K562 (cell line): ENCODE data around the gene DPEP1. TPM values are rescaled to one million over a fixed set of nuclear protein-coding genes. Genes with fewer than 3 reads are reported as not detected.

Source experiments
- AFF4 ChIP-seq: sonication (generic); formaldehyde crosslinking; IDR thresholded peaks from 2 replicates; pipeline ENCODE4 v1.8.0; 2023; ENCODE audit warnings: mild to moderate bottlenecking, missing genetic modification reagents
- GATAD2A ChIP-seq: fragments of 450-650 bp; IDR thresholded peaks from 2 replicates; pipeline ENCODE4 v1.6.1; 2017
- HSF4 ChIP-seq: fragments of 250-450 bp; sonication (Bioruptor Pico); IDR thresholded peaks from 2 replicates; pipeline ENCODE4 v2.1.2; 2022; ENCODE audit warnings: mild to moderate bottlenecking, moderate library complexity, borderline replicate concordance
- NFATC3 ChIP-seq: fragments of 450-650 bp; IDR thresholded peaks from 2 replicates; pipeline ENCODE4 v1.6.1; 2017; ENCODE audit warnings: mild to moderate bottlenecking
- NR2C1 ChIP-seq, 2 experiments: fragments of 450-650 bp; IDR thresholded peaks; 2 replicates each; pipeline ENCODE4 v1.6.1; 2017; ENCODE audit warnings: mild to moderate bottlenecking in 2 of 2, antibody characterized with exemption in 1 of 2, inconsistent platforms in 1 of 2, missing compliant biosample characterization in 1 of 2, missing genetic modification characterization in 1 of 2
- PREB ChIP-seq: sonication (generic); formaldehyde crosslinking; IDR thresholded peaks from 2 replicates; pipeline ENCODE4 v1.8.1; 2023; ENCODE audit warnings: mild to moderate bottlenecking, missing genetic modification reagents
- RERE ChIP-seq: sonication (generic); formaldehyde crosslinking; IDR thresholded peaks from 2 replicates; pipeline ENCODE4 v1.8.0; 2023; ENCODE audit warnings: missing genetic modification reagents, mild to moderate bottlenecking, borderline replicate concordance
- SMARCB1 ChIP-seq: IDR thresholded peaks from 2 replicates; pipeline ENCODE4 v1.6.1; 2011; ENCODE audit warnings: improper control_type of control experiment, low read depth; ENCODE audit not compliant: insufficient read length
- ZBTB33 ChIP-seq: sonication (generic); formaldehyde crosslinking; IDR thresholded peaks from 2 replicates; pipeline ENCODE4 v1.8.1; 2023; ENCODE audit warnings: mild to moderate bottlenecking, missing genetic modification reagents
- ZC3H4 ChIP-seq: sonication (generic); formaldehyde crosslinking; IDR thresholded peaks from 2 replicates; pipeline ENCODE4 v1.9.0; 2021; ENCODE audit warnings: missing genetic modification reagents, borderline replicate concordance
- ZNF134 ChIP-seq: fragments of 250-450 bp; sonication (Bioruptor Pico); conservative IDR thresholded peaks from 2 replicates; pipeline ENCODE4 v1.4.0; 2020
- ZNF830 ChIP-seq: fragments of 250-450 bp; sonication (Bioruptor Pico); IDR thresholded peaks from 2 replicates; pipeline ENCODE4 v1.5.0; 2021; ENCODE audit warnings: mild to moderate bottlenecking
- polyA plus RNA-seq, 8 experiments: library from polyadenylated mRNA; depleted of rRNA in 4 of 8; stranded (reverse) in 5 of 8; unstranded in 3 of 8; fragments of >200 nt; fragmentation: Nextera tagmentation in 2 of 8; fragmentation: Illumina TruSeq in 1 of 8; extraction: Ambion mirVana in 2 of 8; extraction: Trizol in 1 of 8; gene quantifications; 2 replicates each; pipeline versions ENCODE4 v1.2.1 to v1.2.3, GENCODE V29; 2011 to 2014; ENCODE audit warnings: inconsistent platforms in 1 of 8, missing spikeins in 1 of 8
- total RNA-seq, 7 experiments: library from RNA; depleted of rRNA in 6 of 7; stranded (reverse); fragments of >200 nt in 6 of 7; fragmentation: Illumina TruSeq in 2 of 7; extraction: Trizol in 2 of 7; gene quantifications; 2 replicates each; pipeline versions ENCODE4 v1.2.1 to v1.2.3, GENCODE V29; 2011 to 2021; ENCODE audit warnings: low replicate concordance in 1 of 7

Gene DPEP1
- total and polyA plus RNA-seq, 9 of the 15 experiments (the other 6 are each of a cell fraction or from before 2014, with no cell fraction given): 0.14 to 0.31 (median 0.20) TPM; not detected in 6

GRCh38 chr16:89564476-89565255 is 48.8 kb upstream of the DPEP1 start (continued):
- no peak for TF ChIP-seq AFF4 (CRISPR knock-in tag)
- no peak for TF ChIP-seq PREB (CRISPR knock-in tag)
- TF ChIP-seq ZC3H4 (CRISPR knock-in tag): no peak
- no peak for TF ChIP-seq ZNF134 (CRISPR knock-in tag)
- no peak for TF ChIP-seq NFATC3
- TF ChIP-seq NR2C1 (IDR thresholded peaks at IDR 0.05): no peak
- TF ChIP-seq NR2C1 (tag; IDR thresholded peaks at IDR 0.05): no peak
- no peak for TF ChIP-seq GATAD2A
- no peak for TF ChIP-seq ZNF830 (CRISPR knock-in tag)
- TF ChIP-seq HSF4 (CRISPR knock-in tag): no peak
- no peak for TF ChIP-seq ZBTB33 (CRISPR knock-in tag)
- TF ChIP-seq SMARCB1: no peak
- no peak for TF ChIP-seq RERE (CRISPR knock-in tag)
